GM12872 (cell line): ENCODE measurements around the gene MEP1A.

Experiments
- TF ChIP-seq, protein P1 (sequence below): IDR thresholded peaks from 3 replicates; pipeline ENCODE4 v1.5.1; 2011; ENCODE audit warnings: low read depth, mild to moderate bottlenecking, low read length, moderate library complexity; ENCODE audit not compliant: insufficient read depth

Gene MEP1A

DNA sequence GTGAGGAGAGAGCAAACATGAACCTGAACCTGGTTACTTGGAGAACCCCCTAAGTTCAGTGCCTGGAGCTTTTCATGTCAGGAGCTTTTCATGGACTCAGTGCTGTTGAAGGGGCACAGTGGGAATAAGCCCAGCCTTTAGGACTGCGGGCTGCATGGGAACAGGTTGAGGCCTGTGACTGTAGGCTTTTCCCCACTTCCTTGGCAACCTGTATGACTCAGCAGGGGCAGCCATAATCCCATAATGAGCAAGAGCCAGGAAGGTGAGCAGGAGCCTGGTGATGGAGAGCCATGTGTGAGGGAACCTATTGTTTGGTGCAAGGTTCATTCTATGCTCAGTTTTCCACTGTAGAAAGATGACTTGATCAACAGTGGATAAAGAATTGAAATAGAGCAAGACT is 23.4 kb downstream of the MEP1A start:
- TF ChIP-seq, protein P1, sequence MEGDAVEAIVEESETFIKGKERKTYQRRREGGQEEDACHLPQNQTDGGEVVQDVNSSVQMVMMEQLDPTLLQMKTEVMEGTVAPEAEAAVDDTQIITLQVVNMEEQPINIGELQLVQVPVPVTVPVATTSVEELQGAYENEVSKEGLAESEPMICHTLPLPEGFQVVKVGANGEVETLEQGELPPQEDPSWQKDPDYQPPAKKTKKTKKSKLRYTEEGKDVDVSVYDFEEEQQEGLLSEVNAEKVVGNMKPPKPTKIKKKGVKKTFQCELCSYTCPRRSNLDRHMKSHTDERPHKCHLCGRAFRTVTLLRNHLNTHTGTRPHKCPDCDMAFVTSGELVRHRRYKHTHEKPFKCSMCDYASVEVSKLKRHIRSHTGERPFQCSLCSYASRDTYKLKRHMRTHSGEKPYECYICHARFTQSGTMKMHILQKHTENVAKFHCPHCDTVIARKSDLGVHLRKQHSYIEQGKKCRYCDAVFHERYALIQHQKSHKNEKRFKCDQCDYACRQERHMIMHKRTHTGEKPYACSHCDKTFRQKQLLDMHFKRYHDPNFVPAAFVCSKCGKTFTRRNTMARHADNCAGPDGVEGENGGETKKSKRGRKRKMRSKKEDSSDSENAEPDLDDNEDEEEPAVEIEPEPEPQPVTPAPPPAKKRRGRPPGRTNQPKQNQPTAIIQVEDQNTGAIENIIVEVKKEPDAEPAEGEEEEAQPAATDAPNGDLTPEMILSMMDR: no peak

DNA sequence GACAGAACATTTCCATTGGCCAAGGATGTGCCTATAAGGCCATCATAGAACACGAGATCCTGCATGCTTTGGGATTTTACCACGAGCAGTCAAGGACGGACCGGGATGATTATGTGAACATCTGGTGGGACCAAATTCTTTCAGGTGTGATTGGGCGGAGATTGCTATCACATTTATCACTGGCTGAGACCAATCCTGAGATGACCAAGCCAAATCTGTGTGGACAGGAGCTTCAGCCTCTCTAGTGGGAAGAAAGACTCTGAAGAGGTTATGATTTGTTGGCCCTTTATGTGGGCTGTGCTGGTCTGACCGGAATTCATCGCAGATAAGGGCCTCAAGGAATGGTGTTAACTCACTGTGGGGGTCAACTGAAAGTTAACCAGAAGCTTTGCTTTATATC is 26.4 kb downstream of the MEP1A start:
- TF ChIP-seq, protein P1: no peak

DNA sequence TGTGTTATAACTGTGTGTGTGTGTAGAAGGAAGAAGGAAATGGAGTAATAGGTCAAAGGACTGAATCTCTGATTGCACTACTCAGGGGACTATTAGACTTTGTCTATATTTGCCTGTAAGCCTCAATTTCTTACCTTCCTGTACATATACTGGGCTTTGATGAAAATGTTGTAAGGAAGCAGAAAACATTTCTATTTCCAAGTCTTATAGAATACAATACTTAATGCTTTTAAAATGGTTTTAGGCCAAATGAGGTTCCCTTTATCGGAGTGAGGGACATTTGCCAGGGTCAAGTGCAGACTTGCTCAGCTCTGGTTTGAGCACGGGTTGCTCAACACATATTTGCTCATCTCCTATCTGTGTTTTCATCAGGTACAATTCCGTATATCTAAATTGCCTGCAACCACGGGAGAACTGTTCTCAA is 28.3 kb downstream of the MEP1A start:
- TF ChIP-seq, protein P1: no peak

DNA sequence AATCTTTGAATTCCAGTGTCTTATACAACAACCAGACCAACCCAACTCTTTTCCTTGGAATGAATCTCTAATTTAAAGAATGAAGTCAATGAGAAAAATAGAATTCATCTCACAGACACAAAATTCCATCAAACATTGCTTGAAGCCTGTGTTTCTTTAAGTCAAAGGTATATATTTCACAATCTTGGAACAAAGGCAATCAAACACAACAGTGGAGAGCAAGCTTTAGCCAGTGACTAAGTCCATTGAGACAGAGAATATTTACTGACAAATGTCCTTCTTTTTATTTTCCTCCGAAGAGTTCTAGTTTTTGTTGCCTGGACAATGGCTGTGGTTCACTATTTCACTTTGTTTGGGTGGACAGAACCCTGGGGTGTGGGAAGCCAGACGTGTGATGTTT is 35.8 kb downstream of the MEP1A start:
- TF ChIP-seq, protein P1: no peak

DNA sequence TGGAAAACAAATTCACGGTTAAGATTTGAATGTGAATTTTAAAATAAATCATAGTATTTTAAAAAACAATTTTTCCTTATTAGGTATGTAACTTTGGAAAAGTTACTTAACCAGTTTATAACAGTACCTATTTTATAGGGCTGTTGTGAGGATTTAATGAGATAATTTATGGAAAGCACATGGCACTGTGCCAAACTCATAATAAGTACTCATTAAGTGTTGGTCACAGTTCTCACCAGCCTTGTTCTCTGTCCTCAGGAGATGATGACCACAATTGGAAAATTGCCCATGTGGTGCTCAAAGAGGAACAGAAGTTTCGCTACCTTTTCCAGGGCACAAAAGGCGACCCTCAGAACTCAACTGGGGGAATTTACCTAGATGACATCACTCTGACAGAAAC is 39.6 kb downstream of the MEP1A start:
- TF ChIP-seq, protein P1: no peak

DNA sequence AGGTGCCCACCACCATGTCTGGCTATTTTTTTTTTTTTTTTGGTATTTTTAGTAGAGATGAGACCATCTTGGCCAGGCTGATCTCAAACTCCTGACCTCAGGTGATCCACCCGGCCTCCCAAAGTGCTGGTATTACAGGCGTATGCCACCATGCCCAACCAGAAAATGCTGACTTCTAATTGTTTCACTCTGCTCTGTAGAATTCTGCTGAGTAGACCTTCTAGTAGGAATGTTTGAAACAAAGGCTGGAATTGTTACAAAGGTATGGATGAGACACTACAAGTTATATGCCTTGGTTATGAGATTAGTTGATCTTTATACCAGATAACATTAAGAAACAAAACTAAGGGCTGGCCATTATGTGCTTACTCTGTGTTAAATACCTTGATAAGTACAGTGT is 44.8 kb downstream of the MEP1A start:
- TF ChIP-seq, protein P1: no peak

DNA sequence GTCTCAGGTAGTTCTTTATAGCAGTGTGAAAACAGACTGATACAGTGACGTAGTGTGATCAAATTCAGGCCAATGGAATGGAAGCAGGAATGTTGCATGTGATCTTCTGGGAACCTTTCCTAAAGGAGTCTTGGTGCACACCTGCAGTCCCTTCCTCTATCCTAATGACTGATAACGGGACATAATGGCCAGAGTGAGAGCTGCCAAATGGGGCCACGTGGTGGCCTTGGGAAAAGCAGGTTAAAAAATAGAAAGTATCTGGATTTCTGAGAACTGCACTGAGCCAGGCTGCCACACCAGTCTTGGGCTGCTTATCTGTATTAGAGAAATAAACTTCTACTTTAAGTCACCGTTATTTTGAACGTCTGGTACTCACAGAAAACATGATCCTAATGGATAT is 51.9 kb downstream of the MEP1A start:
- TF ChIP-seq, protein P1: no peak
